Small intestine (tissue), 7 donors: ENCODE data around the gene ZNF311. TPM values are rescaled to one million over a fixed set of nuclear protein-coding genes. Genes with fewer than 3 reads are reported as not detected.
A peak's percentile ranks its signal among the peaks of the same experiment; 100 is the strongest.

Experiments used
- DNase-seq, 2 donors: peaks; one replicate each; pipeline versions ENCODE4 v3.0.0 to v3.0.0-alpha.2; 2013
- FAIRE-seq: peaks from 2 replicates; lab custom pipeline; 2012; peaks lifted over from hg19 to GRCh38; lab: Jason Lieb, UNC
- H3K27ac ChIP-seq, 3 donors: one replicate each; pipeline ENCODE4 v1.5.1; 2013; ENCODE audit warnings: low read length in 2 of 3, mild to moderate bottlenecking in 2 of 3, control low read depth in 1 of 3, inconsistent platforms in 1 of 3, low read depth in 1 of 3, moderate library complexity in 1 of 3
- H3K27me3 ChIP-seq, 3 donors: one replicate each; pipeline ENCODE4 v1.6.1; 2013; ENCODE audit warnings: low read length in 3 of 3, inconsistent platforms in 1 of 3; ENCODE audit not compliant: control insufficient read depth in 3 of 3, insufficient read depth in 3 of 3
- H3K36me3 ChIP-seq, 3 donors: one replicate each; pipeline ENCODE4 v1.6.1; 2013; ENCODE audit warnings: low read length in 3 of 3, inconsistent platforms in 1 of 3, low read depth in 1 of 3, mild to moderate bottlenecking in 1 of 3, moderate library complexity in 1 of 3; ENCODE audit not compliant: control insufficient read depth in 3 of 3, insufficient read depth in 2 of 3
- H3K4me1 ChIP-seq, 3 donors: one replicate each; pipeline ENCODE4 v1.6.1; 2013; ENCODE audit warnings: low read length in 2 of 3, inconsistent platforms in 1 of 3, low read depth in 1 of 3, mild to moderate bottlenecking in 1 of 3, moderate library complexity in 1 of 3; ENCODE audit not compliant: control insufficient read depth in 3 of 3, insufficient read depth in 2 of 3
- H3K4me3 ChIP-seq, 3 donors: one replicate each; pipeline ENCODE4 v1.5.1; 2013; ENCODE audit warnings: low read length in 3 of 3, control low read depth in 1 of 3, inconsistent platforms in 1 of 3, low read depth in 1 of 3, mild to moderate bottlenecking in 1 of 3, moderate library complexity in 1 of 3
- H3K9me3 ChIP-seq, 2 donors: one replicate each; pipeline ENCODE4 v1.6.1; 2013; ENCODE audit warnings: low read depth in 1 of 2, low read length in 1 of 2; ENCODE audit not compliant: control insufficient read depth in 2 of 2, insufficient read depth in 1 of 2
- WGBS, 3 donors: extraction: QIAGEN DNeasy Blood & Tissue Kit; methylation state at CpG; one replicate each; pipeline ENCODE4 v1.1.7; 2013; 5-methylcytosine and 5-hydroxymethylcytosine counted together
- polyA plus RNA-seq, 4 donors: library from polyadenylated mRNA; stranded (reverse) in 3 of 4; unstranded in 1 of 4; fragments of 200-250 nt in 3 of 4; fragments of 120-200 nt in 1 of 4; gene quantifications; one replicate each; pipeline versions ENCODE4 v1.2.1 to v1.2.3, GENCODE V29; 2013
- donor health status: healthy with polysubstance abuse.
- donor health status: control.
- donor health status: control.
- donor health status: Bipolar disorder and iron deficiency.
- donor health status: healthy.

Gene ZNF311
- polyA plus RNA-seq, 4 donors, result 0.27 to 4.1 (median 0.86) TPM

GRCh38 chr6:29017428-29017802 is 12.3 kb upstream of the ZNF311 start:
- peaks cover 0 to 15% of the 10 kb centered on the region in 2 donors for H3K9me3 ChIP-seq
- no peaks in the 10 kb centered on the region for H3K4me1 ChIP-seq
- no peak for FAIRE-seq
- no peaks in the 10 kb centered on the region for H3K36me3 ChIP-seq
- no peak overlapping the region for H3K4me3 ChIP-seq
- DNase-seq, result no peak
- H3K27me3 ChIP-seq, result peaks cover 0 to 30% (median 13%) of the 10 kb centered on the region in 3 donors
- no peak overlapping the region for H3K27ac ChIP-seq
- WGBS, 3 donors, result 30 to 36% (median 35%) methylated on average over 3 of the region's 3 CpGs

- FAIRE-seq (no peak), DNase-seq (peak; percentile 82 to 88)
- H3K4me3 ChIP-seq, result peak overlapping the region in 2 of 3 donors; percentile 46 to 54
- H3K9me3 ChIP-seq, result peaks cover 0 to 12% of the 10 kb centered on the region in 2 donors
- no peaks in the 10 kb centered on the region for H3K36me3 ChIP-seq
- WGBS, 3 donors, result 1 to 3% (median 2%) methylated on average over 41 of the region's 41 CpGs
- H3K27me3 ChIP-seq, result peaks cover 0 to 30% (median 8%) of the 10 kb centered on the region in 3 donors
- H3K27ac ChIP-seq, result no peak overlapping the region
- no peaks in the 10 kb centered on the region for H3K4me1 ChIP-seq
Measured at GRCh38 chr6:29016559-29017427, 11.7 kb upstream of the ZNF311 start.

GRCh38 chr6:29014729-29015608 is 9.9 kb upstream of the ZNF311 start:
- DNase-seq, result peak in 1 of 2 donors; percentile 6
- Histone ChIP-seq H3K36me3 (no peaks in the 10 kb centered on the region), H3K9me3 (peaks cover 0 to 12% of the 10 kb centered on the region in 2 donors), H3K4me1 (no peaks in the 10 kb centered on the region), H3K27me3 (peaks cover 0 to 39% (median 10%) of the 10 kb centered on the region in 3 donors), H3K27ac (no peak overlapping the region), H3K4me3 (no peak overlapping the region)
- FAIRE-seq, result no peak
- WGBS, 3 donors, result 55 to 80% (median 70%) methylated on average over 62 to 79 of the region's 79 CpGs

GRCh38 chr6:29011276-29011734 is 6.2 kb upstream of the ZNF311 start:
- peak; percentile 11 to 56 for DNase-seq
- peak overlapping the region in 2 of 3 donors; percentile 35 to 51 for H3K4me3 ChIP-seq
- no peaks in the 10 kb centered on the region for H3K36me3 ChIP-seq
- no peaks in the 10 kb centered on the region for H3K4me1 ChIP-seq
- peaks cover 2 to 38% (median 10%) of the 10 kb centered on the region in 3 donors for H3K27me3 ChIP-seq
- no peak overlapping the region for H3K27ac ChIP-seq
- WGBS, 3 donors, result 1 to 2% (median 1%) methylated on average over 30 of the region's 30 CpGs
- H3K9me3 ChIP-seq, result peaks cover 0 to 12% of the 10 kb centered on the region in 2 donors
- FAIRE-seq, result no peak

GRCh38 chr6:29009358-29009757 is 4.2 kb upstream of the ZNF311 start:
- no peaks in the 10 kb centered on the region for H3K36me3 ChIP-seq
- no peak for FAIRE-seq
- no peaks in the 10 kb centered on the region for H3K4me1 ChIP-seq
- H3K9me3 ChIP-seq, result peaks cover 0 to under 1% of the 10 kb centered on the region in 2 donors
- 26 to 48% (median 28%) methylated on average over 1 of the region's 1 CpG for WGBS, 3 donors
- H3K27ac ChIP-seq, result no peak overlapping the region
- peaks cover 2 to 30% (median 5%) of the 10 kb centered on the region in 3 donors for H3K27me3 ChIP-seq
- H3K4me3 ChIP-seq, result no peak overlapping the region
- no peak for DNase-seq

GRCh38 chr6:29008089-29008488 is 3.0 kb upstream of the ZNF311 start:
- H3K27me3 ChIP-seq, result peaks cover 2 to 18% (median 5%) of the 10 kb centered on the region in 3 donors
- 76 to 82% (median 80%) methylated on average over 2 of the region's 2 CpGs for WGBS, 3 donors
- DNase-seq (no peak), FAIRE-seq (no peak)
- no peaks in the 10 kb centered on the region for H3K4me1 ChIP-seq
- H3K9me3 ChIP-seq, result no peaks in the 10 kb centered on the region
- no peaks in the 10 kb centered on the region for H3K36me3 ChIP-seq
- no peak overlapping the region for H3K27ac ChIP-seq
- H3K4me3 ChIP-seq, result no peak overlapping the region

GRCh38 chr6:28996844-28997510 is 8.1 kb downstream of the ZNF311 start:
- H3K27me3 ChIP-seq, result no peaks in the 10 kb centered on the region
- H3K4me3 ChIP-seq, result no peak overlapping the region
- 82 to 90% (median 89%) methylated on average over 2 of the region's 2 CpGs for WGBS, 3 donors
- no peaks in the 10 kb centered on the region for H3K36me3 ChIP-seq
- no peak for FAIRE-seq
- H3K9me3 ChIP-seq, result peaks cover 0 to 12% of the 10 kb centered on the region in 2 donors
- no peaks in the 10 kb centered on the region for H3K4me1 ChIP-seq
- H3K27ac ChIP-seq, result no peak overlapping the region
- no peak for DNase-seq
